Lung (tissue), 12 donors: ENCODE data around the gene NBPF3. TPM values are rescaled to one million over a fixed set of nuclear protein-coding genes. Genes with fewer than 3 reads are reported as not detected.

Source experiments
- ATAC-seq: fragments of 200-7000 bp; cut with Tn5 transposase; one replicate; pipeline ENCODE4 v1.9.1; 2020; ENCODE audit warnings: moderate number of reproducible peaks; ENCODE audit not compliant: insufficient read depth, low FRiP score
- DNase-seq, 3 donors: peaks; one replicate each; pipeline ENCODE4 v3.0.0-alpha.2; 2013 to 2017
- H3K27ac ChIP-seq, 2 donors: one replicate each; pipeline ENCODE4 v1.5.1; 2013; ENCODE audit warnings: mild to moderate bottlenecking in 2 of 2, moderate library complexity in 2 of 2, control low read depth in 1 of 2, inconsistent platforms in 1 of 2, low read depth in 1 of 2, low read length in 1 of 2
- H3K27me3 ChIP-seq, 3 donors: one replicate each; pipeline ENCODE4 v1.5.1; 2013; ENCODE audit warnings: low read length in 2 of 3; ENCODE audit not compliant: control insufficient read depth in 3 of 3, insufficient read depth in 3 of 3
- H3K36me3 ChIP-seq, 4 donors: one replicate each; pipeline ENCODE4 v1.5.1; 2013; ENCODE audit warnings: low read length in 4 of 4, mild to moderate bottlenecking in 1 of 4, moderate library complexity in 1 of 4; ENCODE audit not compliant: control insufficient read depth in 4 of 4, insufficient read depth in 4 of 4
- H3K4me1 ChIP-seq, 5 donors: one replicate each; pipeline ENCODE4 v1.5.1; 2013; ENCODE audit warnings: low read length in 5 of 5, mild to moderate bottlenecking in 2 of 5, moderate library complexity in 1 of 5; ENCODE audit not compliant: control insufficient read depth in 5 of 5, insufficient read depth in 5 of 5
- H3K4me3 ChIP-seq: one replicate; pipeline ENCODE4 v1.5.1; 2013; ENCODE audit warnings: mild to moderate bottlenecking, control low read depth, moderate library complexity
- H3K9ac ChIP-seq, 2 donors: one replicate each; pipeline ENCODE4 v1.5.1; 2013; ENCODE audit warnings: low read length in 2 of 2, control low read depth in 1 of 2; ENCODE audit not compliant: insufficient read depth in 1 of 2
- H3K9me3 ChIP-seq, 4 donors: one replicate each; pipeline ENCODE4 v1.5.1; 2013; ENCODE audit warnings: low read length in 3 of 4, mild to moderate bottlenecking in 1 of 4, moderate library complexity in 1 of 4; ENCODE audit not compliant: control insufficient read depth in 4 of 4, insufficient read depth in 3 of 4
- CTCF ChIP-seq: IDR thresholded peaks from 2 replicates; pipeline ENCODE4 v1.5.1; 2012; ENCODE audit warnings: mild to moderate bottlenecking; ENCODE audit errors: control extremely low read depth, extremely low read depth
- WGBS, 2 donors: extraction: QIAGEN DNeasy Blood & Tissue Kit; methylation state at CpG; one replicate each; pipeline ENCODE4 v1.1.7; 2013; 5-methylcytosine and 5-hydroxymethylcytosine counted together
- polyA plus RNA-seq, 2 donors: library from polyadenylated mRNA; stranded (reverse); fragments of 200-250 nt; gene quantifications; one replicate each; pipeline ENCODE4 v1.2.1, GENCODE V29; 2013
- total RNA-seq, 2 donors: library from RNA; depleted of rRNA in 1 of 2; stranded (reverse); fragments of >200 nt in 1 of 2; gene quantifications; one replicate each; pipeline ENCODE4 v1.2.1, GENCODE V29; 2014 to 2021
- donor health status: control.
- donor health status: control.
- donor health status: Bipolar disorder and iron deficiency.
- donor health status: healthy.
- donor health status: DM: yes; HTN: yes; CAD: no.

Gene NBPF3
- total and polyA plus RNA-seq, 4 donors: 1.3 to 17.6 (median 5.6) TPM

- no peak for TF ChIP-seq CTCF
- Histone ChIP-seq H3K27ac (no peak overlapping the region), H3K4me3 (no peak overlapping the region), H3K9ac (no peak overlapping the region), H3K27me3 (no peaks in the 10 kb centered on the region), H3K4me1 (peaks cover 0 to 12% (median 3%) of the 10 kb centered on the region in 5 donors), H3K9me3 (peaks cover 0 to 3% (median 0%) of the 10 kb centered on the region in 4 donors), H3K36me3 (no peaks in the 10 kb centered on the region)
- ATAC-seq (no peak), DNase-seq (no peak)
- 56 to 63% methylated on average over 4 of the region's 4 CpGs for WGBS, 2 donors
These were observed 52.4 kb downstream of the NBPF3 start for GRCh38 chr1:21492356-21492625.

- DNase-seq: no peak
- Histone ChIP-seq H3K27me3 (no peaks in the 10 kb centered on the region), H3K27ac (no peak overlapping the region), H3K4me3 (no peak overlapping the region), H3K9me3 (peaks cover 0 to 3% (median 0%) of the 10 kb centered on the region in 4 donors), H3K4me1 (peaks cover 0 to 12% (median 3%) of the 10 kb centered on the region in 5 donors), H3K9ac (no peak overlapping the region), H3K36me3 (no peaks in the 10 kb centered on the region)
- no peak for TF ChIP-seq CTCF
- WGBS, 2 donors: 74 to 83% methylated on average over 6 of the region's 6 CpGs
- no peak for ATAC-seq
These were observed 54.3 kb downstream of the NBPF3 start for GRCh38 chr1:21494196-21494595.

- Histone ChIP-seq H3K27me3 (no peaks in the 10 kb centered on the region), H3K36me3 (no peaks in the 10 kb centered on the region), H3K27ac (no peak overlapping the region), H3K9me3 (peaks cover 0 to 3% (median 0%) of the 10 kb centered on the region in 4 donors), H3K9ac (no peak overlapping the region), H3K4me1 (peaks cover 0 to 12% (median 3%) of the 10 kb centered on the region in 5 donors), H3K4me3 (no peak overlapping the region)
- ATAC-seq (no peak), DNase-seq (no peak)
- 87 to 90% methylated on average over 7 of the region's 7 CpGs for WGBS, 2 donors
- no peak for TF ChIP-seq CTCF
These were observed 55.4 kb downstream of the NBPF3 start for GRCh38 chr1:21495225-21495820.

GRCh38 chr1:21496063-21496462, 56.1 kb downstream of the NBPF3 start:
- H3K4me1 ChIP-seq: peaks cover 0 to 12% (median 3%) of the 10 kb centered on the region in 5 donors
- WGBS, 2 donors: 93 to 100% methylated on average over 1 of the region's 1 CpG
- H3K27me3 ChIP-seq: no peaks in the 10 kb centered on the region
- ATAC-seq (no peak), DNase-seq (no peak)
- H3K9me3 ChIP-seq: no peaks in the 10 kb centered on the region
- no peak overlapping the region for H3K4me3 ChIP-seq
- TF ChIP-seq CTCF: no peak
- H3K27ac ChIP-seq: no peak overlapping the region
- no peak overlapping the region for H3K9ac ChIP-seq
- no peaks in the 10 kb centered on the region for H3K36me3 ChIP-seq
